NCI-H146 treated with DMSO at 0.1 percent for 48 hours (cell line): ENCODE results near the gene WBP1.
"Not testable (repeated sequence)": the region's sequence is repeated elsewhere in the genome, so short reads cannot be mapped to it uniquely, and the experiment has no call there.

Experiments used
- DNase-seq: peaks from one replicate; lab custom pipeline; 2025; ENCODE audit not compliant: unreplicated experiment; lab: John Stamatoyannopoulos, UW

WBP1 gene

DNA sequence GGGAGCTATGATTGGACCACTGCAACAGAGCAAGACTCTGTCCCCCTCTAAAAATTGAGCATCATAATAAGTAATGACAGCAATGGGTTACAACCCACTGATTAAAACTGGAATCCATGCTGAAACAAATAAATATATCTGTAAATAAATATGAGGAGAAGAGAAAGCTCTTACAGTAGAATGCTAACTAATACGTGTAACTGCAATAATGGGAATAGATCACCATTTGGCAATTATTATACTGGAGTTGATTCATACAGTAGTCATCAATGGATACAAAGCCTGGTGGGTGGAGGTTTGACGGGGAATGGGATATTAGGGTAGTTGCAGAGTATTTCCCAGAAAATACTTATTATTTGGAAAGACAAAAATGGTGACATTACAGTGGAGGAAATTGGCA, 9.5 kb upstream of the WBP1 start:
- no peak for DNase-seq

DNA sequence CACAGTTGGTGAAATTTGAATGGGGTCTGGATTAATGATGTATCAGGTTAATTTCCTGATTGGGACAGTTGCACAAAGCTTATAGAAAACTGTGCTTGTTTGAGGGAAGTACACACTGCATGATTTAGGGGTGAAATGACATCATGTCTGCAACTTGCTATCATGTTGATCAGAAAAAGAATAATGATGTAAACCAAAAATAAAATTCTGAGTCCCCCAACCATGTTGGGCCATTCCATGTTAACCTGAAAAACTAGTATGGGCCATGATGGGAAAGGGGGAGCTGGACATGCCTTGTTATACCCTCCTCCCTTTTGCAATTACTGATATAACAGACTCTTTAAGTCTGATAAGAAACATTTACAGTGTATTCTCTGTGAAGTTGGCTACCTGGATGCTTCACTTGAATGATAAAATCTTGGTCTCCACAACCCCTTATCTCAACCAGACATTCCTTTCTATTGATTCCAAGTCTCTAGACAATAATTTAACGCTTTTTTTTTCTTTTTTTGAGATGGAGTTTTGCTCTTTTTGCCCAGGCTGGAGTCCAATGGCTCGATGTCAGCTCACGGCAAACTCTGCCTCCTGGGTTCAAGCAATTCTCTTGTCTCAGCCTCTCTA, 7.6 kb upstream of the WBP1 start:
- DNase-seq = no peak

- DNase-seq = peak; percentile 95
Observed at GRCh38 chr2:74454654-74455511, 3.4 kb upstream of the WBP1 start, which contains the start of gene INO80B. TSS of gene INO80B (plus strand) at chr2:74455087. CDS start at chr2:74455117, 30 bp downstream.

GRCh38 chr2:74457129-74457548, 1.1 kb upstream of the WBP1 start:
- no peak for DNase-seq

- peak; percentile 74 for DNase-seq
Observed at GRCh38 chr2:74457549-74458131, 598 bp upstream of the WBP1 start.

- no peak for DNase-seq
Observed at GRCh38 chr2:74458938-74459363, 713 bp downstream of the WBP1 start.

DNA sequence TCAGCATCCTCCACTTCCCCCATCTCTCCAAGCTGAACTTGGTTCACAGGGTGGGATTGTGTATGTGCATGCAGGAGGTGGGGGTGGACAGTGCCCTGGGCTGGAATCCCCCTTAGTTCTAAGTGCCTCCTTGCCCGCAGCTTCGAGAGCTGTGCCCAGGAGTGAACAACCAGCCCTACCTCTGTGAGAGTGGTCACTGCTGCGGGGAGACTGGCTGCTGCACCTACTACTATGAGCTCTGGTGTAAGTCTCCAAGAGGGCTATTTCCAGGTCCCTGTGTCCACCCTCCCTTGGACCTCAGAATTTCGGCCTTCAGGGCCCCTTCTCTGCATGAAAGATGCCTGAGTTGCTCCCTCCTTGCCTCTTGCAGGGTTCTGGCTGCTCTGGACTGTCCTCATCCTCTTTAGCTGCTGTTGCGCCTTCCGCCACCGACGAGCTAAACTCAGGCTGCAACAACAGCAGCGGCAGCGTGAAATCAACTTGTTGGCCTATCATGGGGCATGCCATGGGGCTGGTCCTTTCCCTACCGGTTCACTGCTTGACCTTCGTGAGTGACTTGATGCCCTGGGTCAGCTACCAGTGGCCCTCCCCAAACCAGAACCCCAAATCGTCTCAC, 1.4 kb downstream of the WBP1 start:
- not testable (repeated sequence) for DNase-seq

GRCh38 chr2:74460187-74460586, 1.9 kb downstream of the WBP1 start:
- not testable (repeated sequence) for DNase-seq

GRCh38 chr2:74461187-74462053, 3.2 kb downstream of the WBP1 start:
- DNase-seq = no peak

- DNase-seq = no peak
Observed at GRCh38 chr2:74462054-74462785, 4.0 kb downstream of the WBP1 start.

- no peak for DNase-seq
Observed at GRCh38 chr2:74462786-74463105, 4.5 kb downstream of the WBP1 start.

GRCh38 chr2:74464406-74464805, 6.2 kb downstream of the WBP1 start:
- no peak for DNase-seq

DNA sequence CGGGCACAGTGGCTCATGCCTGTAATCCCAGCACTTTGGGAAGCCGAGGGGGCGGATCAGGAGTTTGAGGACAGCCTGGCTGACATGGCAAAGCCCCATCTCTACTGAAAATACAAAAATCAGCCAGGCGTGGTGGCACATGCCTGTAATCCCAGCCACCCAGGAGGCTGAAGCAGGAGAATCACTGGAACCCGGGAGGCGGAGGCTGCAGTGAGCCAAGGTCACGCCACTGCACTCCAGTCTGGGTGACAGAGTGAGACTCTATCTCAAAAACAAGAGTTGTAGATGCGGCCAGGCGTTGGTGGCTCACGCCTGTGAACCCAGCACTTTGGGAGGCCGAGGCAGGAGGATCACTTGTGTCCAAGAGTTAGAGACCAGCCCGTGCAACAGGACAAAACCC, 12.5 kb downstream of the WBP1 start:
- DNase-seq = not testable (repeated sequence)

DNA sequence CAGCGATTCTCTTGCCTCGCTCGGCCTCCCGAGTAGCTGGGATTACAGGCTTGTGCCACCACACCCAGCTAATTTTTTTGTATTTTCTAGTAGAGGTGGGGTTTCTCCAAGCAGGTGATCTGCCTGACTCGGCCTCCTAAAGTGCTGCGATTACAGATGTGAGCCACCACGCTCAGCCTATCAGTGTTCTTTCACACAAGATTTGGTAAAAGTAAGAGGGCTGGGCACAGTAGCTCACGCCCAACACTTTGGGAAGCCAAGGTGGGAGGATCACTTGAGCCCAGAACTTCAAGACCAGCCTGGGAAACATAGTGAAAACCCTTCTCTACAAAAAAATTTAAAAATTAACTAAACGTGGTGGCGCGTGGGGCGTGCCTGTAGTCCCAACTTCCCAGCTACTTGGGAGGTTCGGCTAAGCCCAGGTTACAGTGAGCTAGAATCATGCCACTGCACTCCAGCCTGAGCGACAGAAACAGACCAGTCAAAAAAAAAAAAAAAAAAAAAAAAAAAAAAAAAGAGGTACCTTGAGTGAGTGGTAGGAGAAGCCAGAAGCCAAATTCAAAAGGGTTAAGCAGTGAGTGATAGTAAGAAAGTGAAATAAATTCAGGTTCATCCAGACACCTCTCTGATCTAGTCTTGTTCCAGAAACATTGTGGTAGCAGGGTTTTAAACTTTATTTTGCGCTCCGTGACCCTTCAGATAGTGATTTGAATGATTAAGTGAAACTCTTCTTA, 13.3 kb downstream of the WBP1 start:
- no peak for DNase-seq

DNA sequence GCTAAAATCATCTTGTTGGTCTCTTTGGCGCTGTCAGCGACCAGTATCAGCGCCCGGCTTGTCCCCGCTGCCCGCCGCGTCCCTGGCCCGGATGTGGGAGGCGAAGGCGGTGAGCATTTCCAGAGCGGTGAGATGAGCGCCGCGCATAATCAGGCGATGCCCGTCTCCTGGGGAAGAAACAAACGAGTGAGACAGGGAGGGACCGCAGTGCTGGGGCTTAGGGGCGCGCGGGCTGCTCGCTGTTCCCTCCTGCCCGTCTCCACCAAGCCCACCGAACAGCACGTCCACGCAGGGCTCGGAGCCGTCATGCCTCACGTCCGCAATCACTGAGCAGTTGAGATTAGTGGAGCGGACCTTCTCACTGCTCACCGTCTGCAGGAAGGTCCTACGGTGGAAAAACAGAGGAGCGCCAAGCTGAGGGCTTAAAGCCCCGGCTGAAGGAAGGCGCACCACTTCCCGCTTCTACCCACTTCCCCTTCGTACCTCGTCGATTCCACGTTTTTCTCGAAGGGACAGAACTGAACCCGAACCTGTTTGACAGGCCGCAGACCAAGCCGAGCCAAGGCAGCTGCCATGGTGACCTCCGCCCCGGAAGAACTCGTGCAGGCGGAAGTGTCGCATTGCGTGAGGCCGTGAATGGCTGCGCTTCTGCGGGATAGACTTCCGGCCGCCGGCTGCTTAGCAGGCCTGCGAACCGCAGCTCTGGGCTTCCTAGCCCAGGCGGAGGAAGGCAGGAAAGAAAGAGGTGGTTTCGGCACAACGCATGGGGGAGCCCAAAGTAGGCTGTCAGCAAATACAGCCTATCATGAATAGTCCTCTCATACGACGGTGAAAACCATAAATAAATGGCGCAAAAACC, 14.1 kb downstream of the WBP1 start, which contains the start of gene MRPL53:
Gene MRPL53 (minus strand): TSS at position 595 of the 859 bp plus-strand sequence. CDS start 20 bp downstream, at position 575.
- peak; percentile 70 for DNase-seq

DNA sequence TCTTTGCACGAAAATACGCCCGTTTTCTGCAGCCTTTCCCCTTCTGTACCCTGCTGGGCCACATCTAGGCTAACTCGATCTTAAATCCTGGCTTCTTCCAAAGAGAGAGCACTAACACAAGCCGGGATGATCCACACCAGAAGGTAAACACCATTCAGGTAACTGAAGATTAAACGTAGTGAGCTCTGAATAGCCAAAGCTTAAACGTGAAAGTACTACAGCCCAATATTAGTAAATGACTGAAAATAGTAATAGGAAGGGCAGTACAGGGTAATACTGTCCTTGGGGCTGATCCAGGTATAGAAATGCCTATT, 14.7 kb downstream of the WBP1 start:
- DNase-seq = no peak

DNA sequence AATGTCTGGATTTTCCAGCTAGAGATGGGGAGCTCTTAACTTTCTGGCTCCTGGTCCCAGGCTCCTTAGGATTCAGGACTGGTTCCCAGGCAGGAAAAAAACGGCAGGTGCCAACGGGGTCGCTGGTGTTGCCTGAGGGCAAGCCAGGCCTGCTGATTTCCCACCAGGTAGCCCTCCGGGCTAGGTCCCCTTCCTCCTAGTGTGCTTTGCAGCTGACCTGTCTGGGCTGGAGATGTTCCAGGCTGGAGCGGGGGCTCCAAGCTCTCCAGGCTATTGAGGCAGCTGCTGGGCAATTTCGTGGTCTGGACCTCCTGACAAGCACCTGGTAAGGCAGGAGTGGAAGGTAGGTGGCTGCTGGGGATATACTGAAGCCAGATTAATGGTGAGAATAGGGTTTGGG, 16.2 kb downstream of the WBP1 start:
- DNase-seq = no peak

- no peak for DNase-seq
Observed at GRCh38 chr2:74474899-74475298, 16.7 kb downstream of the WBP1 start.
